HepG2 (cell line): Measurements from ENCODE around the gene ZFPL1. TPM values are rescaled to one million over a fixed set of nuclear protein-coding genes. Genes with fewer than 3 reads are reported as not detected.

Experiments used
- ATF7-NPFF ChIP-seq: sonication (generic); formaldehyde crosslinking; IDR thresholded peaks from 2 replicates; pipeline ENCODE4 v1.8.1; 2023; ENCODE audit warnings: mild to moderate bottlenecking, low read depth, missing genetic modification reagents, moderate library complexity
- ATM ChIP-seq: fragments of 450-650 bp; IDR thresholded peaks from 2 replicates; pipeline ENCODE4 v1.7.1; 2017; ENCODE audit warnings: mild to moderate bottlenecking, borderline replicate concordance
- HOXA9 ChIP-seq: sonication (generic); formaldehyde crosslinking; IDR thresholded peaks from 2 replicates; pipeline ENCODE4 v1.8.1; 2022; ENCODE audit warnings: missing genetic modification reagents, mild to moderate bottlenecking, moderate library complexity, borderline replicate concordance
- ISL2 ChIP-seq: sonication (generic); formaldehyde crosslinking; IDR thresholded peaks from 2 replicates; pipeline ENCODE4 v1.5.0; 2020; ENCODE audit warnings: missing genetic modification reagents
- MED8 ChIP-seq: sonication (generic); formaldehyde crosslinking; IDR thresholded peaks from 2 replicates; pipeline ENCODE4 v1.8.1; 2023; ENCODE audit warnings: mild to moderate bottlenecking, missing genetic modification reagents; ENCODE audit not compliant: insufficient replicate concordance
- MNT ChIP-seq: fragments of 450-650 bp; IDR thresholded peaks from 2 replicates; pipeline ENCODE4 v1.6.1; 2016
- NCOA1 ChIP-seq: sonication (generic); formaldehyde crosslinking; IDR thresholded peaks from 2 replicates; pipeline ENCODE4 v1.9.0; 2021; ENCODE audit warnings: missing genetic modification reagents
- POLR2AphosphoS5 ChIP-seq: IDR thresholded peaks from 2 replicates; pipeline ENCODE4 v1.6.1; 2012; ENCODE audit warnings: low read depth, low read length
- PRMT3 ChIP-seq: sonication (generic); formaldehyde crosslinking; IDR thresholded peaks from 2 replicates; pipeline ENCODE4 v1.8.1; 2022; ENCODE audit warnings: low read depth, mild to moderate bottlenecking, moderate library complexity, missing genetic modification reagents, borderline replicate concordance
- REST ChIP-seq, 2 experiments: IDR thresholded peaks; 2 replicates each; pipeline ENCODE4 v1.6.1; 2011 to 2012; ENCODE audit warnings: low read length in 2 of 2, borderline replicate concordance in 1 of 2, low read depth in 1 of 2, mild to moderate bottlenecking in 1 of 2, moderate library complexity in 1 of 2
- SMAD3 ChIP-seq: sonication (generic); formaldehyde crosslinking; IDR thresholded peaks from 2 replicates; pipeline ENCODE4 v1.4.0; 2020; ENCODE audit warnings: missing genetic modification reagents
- ZNF572 ChIP-seq: sonication (generic); formaldehyde crosslinking; IDR thresholded peaks from 2 replicates; pipeline ENCODE4 v1.5.1; 2020; ENCODE audit warnings: mild to moderate bottlenecking, missing genetic modification reagents
- polyA plus RNA-seq, 8 experiments: library from polyadenylated mRNA; depleted of rRNA in 3 of 8; stranded (reverse) in 7 of 8; unstranded in 1 of 8; fragments of >200 nt; fragmentation: Illumina TruSeq in 4 of 8; extraction: Trizol in 4 of 8; gene quantifications; 2 replicates each; pipeline versions ENCODE4 v1.2.1 to v1.2.3, GENCODE V29; 2011 to 2016; ENCODE audit warnings: low read depth in 4 of 8, missing spikeins in 1 of 8, mixed read lengths in 1 of 8; ENCODE audit not compliant: insufficient read depth in 1 of 8
- total RNA-seq, 5 experiments: library from RNA; depleted of rRNA; stranded (reverse); fragments of >200 nt; fragmentation: Illumina TruSeq; extraction: Trizol; gene quantifications; 2 replicates each; pipeline ENCODE4 v1.2.3, GENCODE V29; 2016; ENCODE audit warnings: low read depth in 1 of 5
- TF ChIP-seq, protein P1 (sequence below): sonication (generic); formaldehyde crosslinking; IDR thresholded peaks from 2 replicates; pipeline ENCODE4 v1.4.0; 2020; ENCODE audit warnings: mild to moderate bottlenecking, missing genetic modification reagents
- TF ChIP-seq, protein P2 (sequence below): sonication (generic); formaldehyde crosslinking; IDR thresholded peaks from 2 replicates; pipeline ENCODE4 v1.4.0; 2020; ENCODE audit warnings: missing genetic modification reagents
- TF ChIP-seq, protein P3 (sequence below): sonication (generic); formaldehyde crosslinking; IDR thresholded peaks from 2 replicates; pipeline ENCODE4 v1.4.0; 2020; ENCODE audit warnings: missing genetic modification reagents
- TF ChIP-seq, protein P4 (sequence below): sonication (generic); formaldehyde crosslinking; IDR thresholded peaks from 2 replicates; pipeline ENCODE4 v1.5.0; 2020; ENCODE audit warnings: mild to moderate bottlenecking, missing genetic modification reagents

ZFPL1 gene
- total and polyA plus RNA-seq, 2 of the 13 experiments (the other 11 are each of a cell fraction or from before 2014, with no cell fraction given), result 32.2 to 56.0 TPM

DNA sequence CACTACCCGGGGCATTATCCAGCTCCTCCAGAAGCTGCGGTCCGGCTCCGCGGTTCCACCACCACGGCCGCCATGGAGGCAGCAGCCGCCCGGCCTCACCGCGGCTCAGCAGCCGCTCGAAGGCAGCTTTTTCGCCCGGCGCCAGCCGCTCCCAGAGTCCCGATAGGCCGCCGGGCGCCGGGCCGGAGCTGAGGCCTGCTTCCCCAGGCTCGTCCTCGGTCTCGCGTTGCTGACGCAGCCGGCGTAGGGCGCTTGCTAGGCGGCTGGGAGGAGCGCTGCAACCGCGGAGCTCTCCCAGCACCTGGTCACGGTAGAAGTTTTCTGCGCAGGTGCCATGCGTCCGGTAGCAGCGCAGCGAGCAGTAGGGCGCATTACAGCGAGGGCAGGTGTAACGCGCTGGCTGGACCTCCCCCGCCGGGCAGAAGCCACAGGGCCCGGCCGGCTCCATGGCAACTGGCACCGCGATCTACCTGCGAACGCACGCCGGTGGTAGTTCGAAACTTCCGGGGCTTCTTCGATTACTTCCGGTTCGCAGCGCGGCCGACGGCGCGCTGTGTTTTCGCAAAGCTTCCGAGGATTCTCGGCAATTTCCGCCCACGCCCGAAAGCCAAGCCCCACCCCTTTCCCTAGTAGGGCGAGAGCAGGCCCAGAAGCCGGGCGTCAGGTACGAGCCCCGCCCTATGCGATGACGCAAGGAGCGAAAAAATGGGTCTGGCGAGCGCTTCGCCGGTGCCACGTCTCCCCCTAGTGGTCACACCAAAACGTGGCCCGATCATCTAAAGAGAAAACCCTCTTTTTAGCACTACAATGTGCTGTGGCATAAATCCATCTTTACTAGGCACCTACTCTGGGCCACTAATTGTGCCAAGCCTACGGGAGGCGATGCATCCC lies 33.4 kb downstream of the ZFPL1 start, which contains the start of gene ZNHIT2 (continued):
- TF ChIP-seq, protein P1, sequence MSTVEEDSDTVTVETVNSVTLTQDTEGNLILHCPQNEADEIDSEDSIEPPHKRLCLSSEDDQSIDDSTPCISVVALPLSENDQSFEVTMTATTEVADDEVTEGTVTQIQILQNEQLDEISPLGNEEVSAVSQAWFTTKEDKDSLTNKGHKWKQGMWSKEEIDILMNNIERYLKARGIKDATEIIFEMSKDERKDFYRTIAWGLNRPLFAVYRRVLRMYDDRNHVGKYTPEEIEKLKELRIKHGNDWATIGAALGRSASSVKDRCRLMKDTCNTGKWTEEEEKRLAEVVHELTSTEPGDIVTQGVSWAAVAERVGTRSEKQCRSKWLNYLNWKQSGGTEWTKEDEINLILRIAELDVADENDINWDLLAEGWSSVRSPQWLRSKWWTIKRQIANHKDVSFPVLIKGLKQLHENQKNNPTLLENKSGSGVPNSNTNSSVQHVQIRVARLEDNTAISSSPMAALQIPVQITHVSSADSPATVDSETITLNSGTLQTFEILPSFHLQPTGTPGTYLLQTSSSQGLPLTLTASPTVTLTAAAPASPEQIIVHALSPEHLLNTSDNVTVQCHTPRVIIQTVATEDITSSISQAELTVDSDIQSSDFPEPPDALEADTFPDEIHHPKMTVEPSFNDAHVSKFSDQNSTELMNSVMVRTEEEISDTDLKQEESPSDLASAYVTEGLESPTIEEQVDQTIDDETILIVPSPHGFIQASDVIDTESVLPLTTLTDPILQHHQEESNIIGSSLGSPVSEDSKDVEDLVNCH (CRISPR knock-in tag), result no peak
- TF ChIP-seq, protein P2, sequence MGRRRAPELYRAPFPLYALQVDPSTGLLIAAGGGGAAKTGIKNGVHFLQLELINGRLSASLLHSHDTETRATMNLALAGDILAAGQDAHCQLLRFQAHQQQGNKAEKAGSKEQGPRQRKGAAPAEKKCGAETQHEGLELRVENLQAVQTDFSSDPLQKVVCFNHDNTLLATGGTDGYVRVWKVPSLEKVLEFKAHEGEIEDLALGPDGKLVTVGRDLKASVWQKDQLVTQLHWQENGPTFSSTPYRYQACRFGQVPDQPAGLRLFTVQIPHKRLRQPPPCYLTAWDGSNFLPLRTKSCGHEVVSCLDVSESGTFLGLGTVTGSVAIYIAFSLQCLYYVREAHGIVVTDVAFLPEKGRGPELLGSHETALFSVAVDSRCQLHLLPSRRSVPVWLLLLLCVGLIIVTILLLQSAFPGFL (CRISPR knock-in tag), result no peak
- TF ChIP-seq PRMT3 (CRISPR knock-in tag) (no peak), POLR2AphosphoS5 (peak; percentile 79), ISL2 (CRISPR knock-in tag) (peak; percentile 74), SMAD3 (CRISPR knock-in tag) (peak; percentile 49; the same call in 1 of the 2 replicates), MED8 (CRISPR knock-in tag) (no peak), NCOA1 (no peak), ZNF572 (CRISPR knock-in tag) (no peak), ATM (no peak), REST (IDR thresholded peaks at IDR 0.05; ENCODE audit: borderline replicate concordance in 1 of 2, low read depth in 1 of 2, low read length in 2 of 2) (no peak; a peak in 1 of 4 replicates), ATF7-NPFF (no peak; the same call in 1 of the 2 replicates), HOXA9 (CRISPR knock-in tag) (no peak), MNT (peak; percentile 84)
- TF ChIP-seq, protein P3, sequence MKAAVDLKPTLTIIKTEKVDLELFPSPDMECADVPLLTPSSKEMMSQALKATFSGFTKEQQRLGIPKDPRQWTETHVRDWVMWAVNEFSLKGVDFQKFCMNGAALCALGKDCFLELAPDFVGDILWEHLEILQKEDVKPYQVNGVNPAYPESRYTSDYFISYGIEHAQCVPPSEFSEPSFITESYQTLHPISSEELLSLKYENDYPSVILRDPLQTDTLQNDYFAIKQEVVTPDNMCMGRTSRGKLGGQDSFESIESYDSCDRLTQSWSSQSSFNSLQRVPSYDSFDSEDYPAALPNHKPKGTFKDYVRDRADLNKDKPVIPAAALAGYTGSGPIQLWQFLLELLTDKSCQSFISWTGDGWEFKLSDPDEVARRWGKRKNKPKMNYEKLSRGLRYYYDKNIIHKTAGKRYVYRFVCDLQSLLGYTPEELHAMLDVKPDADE (CRISPR knock-in tag), result no peak
- TF ChIP-seq, protein P4, sequence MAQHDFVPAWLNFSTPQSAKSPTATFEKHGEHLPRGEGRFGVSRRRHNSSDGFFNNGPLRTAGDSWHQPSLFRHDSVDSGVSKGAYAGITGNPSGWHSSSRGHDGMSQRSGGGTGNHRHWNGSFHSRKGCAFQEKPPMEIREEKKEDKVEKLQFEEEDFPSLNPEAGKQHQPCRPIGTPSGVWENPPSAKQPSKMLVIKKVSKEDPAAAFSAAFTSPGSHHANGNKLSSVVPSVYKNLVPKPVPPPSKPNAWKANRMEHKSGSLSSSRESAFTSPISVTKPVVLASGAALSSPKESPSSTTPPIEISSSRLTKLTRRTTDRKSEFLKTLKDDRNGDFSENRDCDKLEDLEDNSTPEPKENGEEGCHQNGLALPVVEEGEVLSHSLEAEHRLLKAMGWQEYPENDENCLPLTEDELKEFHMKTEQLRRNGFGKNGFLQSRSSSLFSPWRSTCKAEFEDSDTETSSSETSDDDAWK, result no peak
